Activated T-cell treated with anti-CD3 and anti-CD28 coated beads, Interleukin-2, amount 50 U/mL, for 4 hours (primary cell): ENCODE data around the gene FSTL5. TPM values are rescaled to one million over a fixed set of nuclear protein-coding genes. Genes with fewer than 3 reads are reported as not detected.
"Not testable (repeated sequence)": the region's sequence is repeated elsewhere in the genome, so short reads cannot be mapped to it uniquely, and the experiment has no call there.

ENCODE experiments used
- ATAC-seq, 2 donors: fragments of 200-7000 bp; cut with Tn5 transposase; one replicate each; pipeline ENCODE4 v1.10.0; 2021
- DNase-seq: peaks from one replicate; pipeline ENCODE4 v3.0.0-alpha.2; 2020
- H3K27me3 Mint-ChIP-seq: one replicate; pipeline ENCODE4 v1.8.0; 2021; ENCODE audit warnings: low read depth, mixed read lengths
- H3K36me3 Mint-ChIP-seq: one replicate; pipeline ENCODE4 v1.8.0; 2022; ENCODE audit warnings: mixed read lengths; ENCODE audit not compliant: insufficient read depth
- H3K4me1 Mint-ChIP-seq: one replicate; pipeline ENCODE4 v1.8.0; 2021; ENCODE audit warnings: low read depth, mixed read lengths
- H3K4me3 Mint-ChIP-seq: one replicate; pipeline ENCODE4 v1.8.0; 2021; ENCODE audit warnings: mild to moderate bottlenecking, moderate library complexity, mixed read lengths
- H3K9me3 Mint-ChIP-seq: one replicate; pipeline ENCODE4 v1.8.0; 2021; ENCODE audit warnings: mixed read lengths
- total RNA-seq, 3 donors: library from RNA; stranded (reverse); gene quantifications; one replicate each; pipeline ENCODE4 v1.2.1, GENCODE V29; 2021

Gene FSTL5
- total RNA-seq, 3 donors from 2014 or later, result not detected

- no peaks in the 10 kb centered on the region for H3K27me3 Mint-ChIP-seq
- H3K36me3 Mint-ChIP-seq, result no peaks in the 10 kb centered on the region
- ATAC-seq (no peak), DNase-seq (no peak)
- H3K9me3 Mint-ChIP-seq, result peaks cover 7% of the 10 kb centered on the region
- no peaks in the 10 kb centered on the region for H3K4me1 Mint-ChIP-seq
- H3K4me3 Mint-ChIP-seq, result no peak overlapping the region
Observed at GRCh38 chr4:161813889-161814288, 349.9 kb downstream of the FSTL5 start.

GRCh38 chr4:161813389-161813788 is 350.4 kb downstream of the FSTL5 start:
- Mint-ChIP-seq H3K27me3 (no peaks in the 10 kb centered on the region), H3K36me3 (no peaks in the 10 kb centered on the region), H3K4me3 (no peak overlapping the region), H3K4me1 (no peaks in the 10 kb centered on the region), H3K9me3 (peaks cover 7% of the 10 kb centered on the region)
- DNase-seq, result no peak
- ATAC-seq, result no peak

- DNase-seq (no peak), ATAC-seq (no peak)
- H3K9me3 Mint-ChIP-seq, result peaks cover 9% of the 10 kb centered on the region
- H3K4me3 Mint-ChIP-seq, result no peak overlapping the region
- H3K27me3 Mint-ChIP-seq, result no peaks in the 10 kb centered on the region
- H3K36me3 Mint-ChIP-seq, result no peaks in the 10 kb centered on the region
- H3K4me1 Mint-ChIP-seq, result no peaks in the 10 kb centered on the region
Observed at GRCh38 chr4:161803171-161803570, 360.6 kb downstream of the FSTL5 start.

- no peak for ATAC-seq
- no peaks in the 10 kb centered on the region for H3K27me3 Mint-ChIP-seq
- no peaks in the 10 kb centered on the region for H3K9me3 Mint-ChIP-seq
- H3K4me1 Mint-ChIP-seq, result no peaks in the 10 kb centered on the region
- no peak overlapping the region for H3K4me3 Mint-ChIP-seq
- DNase-seq, result no peak
- no peaks in the 10 kb centered on the region for H3K36me3 Mint-ChIP-seq
Observed at GRCh38 chr4:161799710-161800109, 364.1 kb downstream of the FSTL5 start.

GRCh38 chr4:161792991-161793390 is 370.8 kb downstream of the FSTL5 start:
- no peaks in the 10 kb centered on the region for H3K9me3 Mint-ChIP-seq

GRCh38 chr4:161791796-161792556 is 371.8 kb downstream of the FSTL5 start:
- no peaks in the 10 kb centered on the region for H3K27me3 Mint-ChIP-seq
- DNase-seq (no peak), ATAC-seq (no peak)
- H3K36me3 Mint-ChIP-seq, result no peaks in the 10 kb centered on the region
- no peaks in the 10 kb centered on the region for H3K4me1 Mint-ChIP-seq
- no peak overlapping the region for H3K4me3 Mint-ChIP-seq
- H3K9me3 Mint-ChIP-seq, result no peaks in the 10 kb centered on the region

More at GRCh38 chr4:161792991-161793390, 370.8 kb downstream of the FSTL5 start:
- no peak for DNase-seq
- H3K36me3 Mint-ChIP-seq, result no peaks in the 10 kb centered on the region
- no peak overlapping the region for H3K4me3 Mint-ChIP-seq
- no peaks in the 10 kb centered on the region for H3K4me1 Mint-ChIP-seq
- no peaks in the 10 kb centered on the region for H3K27me3 Mint-ChIP-seq
- ATAC-seq, result peak in 1 of 2 donors; percentile 30

GRCh38 chr4:161767116-161767515 is 396.7 kb downstream of the FSTL5 start:
- Mint-ChIP-seq H3K9me3 (peaks cover 7% of the 10 kb centered on the region), H3K27me3 (no peaks in the 10 kb centered on the region), H3K36me3 (no peaks in the 10 kb centered on the region), H3K4me3 (no peak overlapping the region), H3K4me1 (no peaks in the 10 kb centered on the region)
- ATAC-seq (no peak), DNase-seq (no peak)

- ATAC-seq (no peak), DNase-seq (no peak)
- H3K27me3 Mint-ChIP-seq, result no peaks in the 10 kb centered on the region
- H3K4me3 Mint-ChIP-seq, result no peak overlapping the region
- no peaks in the 10 kb centered on the region for H3K36me3 Mint-ChIP-seq
- H3K4me1 Mint-ChIP-seq, result no peaks in the 10 kb centered on the region
- peaks cover 3% of the 10 kb centered on the region for H3K9me3 Mint-ChIP-seq
Observed at GRCh38 chr4:161762796-161763195, 401.0 kb downstream of the FSTL5 start.

- H3K36me3 Mint-ChIP-seq, result no peaks in the 10 kb centered on the region
- H3K4me1 Mint-ChIP-seq, result no peaks in the 10 kb centered on the region
- H3K9me3 Mint-ChIP-seq, result peaks cover 3% of the 10 kb centered on the region
- no peak for DNase-seq
- ATAC-seq, result no peak
- no peaks in the 10 kb centered on the region for H3K27me3 Mint-ChIP-seq
- H3K4me3 Mint-ChIP-seq, result no peak overlapping the region
Observed at GRCh38 chr4:161760008-161760407, 403.8 kb downstream of the FSTL5 start.

- not testable (repeated sequence) for H3K27me3 Mint-ChIP-seq, ATAC-seq, H3K4me1 Mint-ChIP-seq, DNase-seq, H3K9me3 Mint-ChIP-seq, H3K4me3 Mint-ChIP-seq, H3K36me3 Mint-ChIP-seq
Observed at GRCh38 chr4:161758412-161758811, 405.4 kb downstream of the FSTL5 start.

GRCh38 chr4:161728929-161729328 is 434.9 kb downstream of the FSTL5 start:
- H3K36me3 Mint-ChIP-seq, result no peaks in the 10 kb centered on the region
- H3K4me1 Mint-ChIP-seq, result no peaks in the 10 kb centered on the region
- DNase-seq (no peak), ATAC-seq (no peak)
- no peaks in the 10 kb centered on the region for H3K27me3 Mint-ChIP-seq
- H3K4me3 Mint-ChIP-seq, result no peak overlapping the region
- peaks cover 7% of the 10 kb centered on the region for H3K9me3 Mint-ChIP-seq

- Mint-ChIP-seq H3K9me3 (peaks cover 4% of the 10 kb centered on the region), H3K27me3 (no peaks in the 10 kb centered on the region), H3K36me3 (no peaks in the 10 kb centered on the region), H3K4me3 (no peak overlapping the region), H3K4me1 (no peaks in the 10 kb centered on the region)
- ATAC-seq (no peak), DNase-seq (no peak)
Observed at GRCh38 chr4:161721947-161722346, 441.9 kb downstream of the FSTL5 start.

- DNase-seq, result no peak
- Mint-ChIP-seq H3K4me3 (no peak overlapping the region), H3K36me3 (no peaks in the 10 kb centered on the region), H3K9me3 (peaks cover 4% of the 10 kb centered on the region), H3K27me3 (no peaks in the 10 kb centered on the region), H3K4me1 (no peaks in the 10 kb centered on the region)
- ATAC-seq, result no peak
Observed at GRCh38 chr4:161717084-161717483, 446.7 kb downstream of the FSTL5 start.

GRCh38 chr4:161714931-161715330 is 448.9 kb downstream of the FSTL5 start:
- H3K9me3 Mint-ChIP-seq, result no peaks in the 10 kb centered on the region
- ATAC-seq, result no peak
- H3K36me3 Mint-ChIP-seq, result no peaks in the 10 kb centered on the region
- H3K4me1 Mint-ChIP-seq, result no peaks in the 10 kb centered on the region
- H3K27me3 Mint-ChIP-seq, result no peaks in the 10 kb centered on the region
- DNase-seq, result no peak
- no peak overlapping the region for H3K4me3 Mint-ChIP-seq

- Mint-ChIP-seq H3K4me3 (no peak overlapping the region), H3K9me3 (no peaks in the 10 kb centered on the region), H3K4me1 (no peaks in the 10 kb centered on the region), H3K36me3 (no peaks in the 10 kb centered on the region), H3K27me3 (no peaks in the 10 kb centered on the region)
- ATAC-seq, result no peak
- DNase-seq, result no peak
Observed at GRCh38 chr4:161714022-161714751, 449.6 kb downstream of the FSTL5 start.
